GM23338 (cell line): ENCODE results near the gene MEGF10. TPM values are rescaled to one million over a fixed set of nuclear protein-coding genes. Genes with fewer than 3 reads are reported as not detected.

Source experiments
- ATAC-seq: fragments of 200-7000 bp; cut with Tn5 transposase; 3 replicates; pipeline ENCODE4 v1.9.1; 2020
- DNase-seq: peaks from one replicate; pipeline ENCODE4 v3.0.0-alpha.2; 2015; ENCODE audit warnings: low spot score
- H2AFZ ChIP-seq: fragments of 200-600 bp; sonication (generic); 2 replicates; pipeline ENCODE4 v1.8.0; 2016; ENCODE audit warnings: antibody characterized with exemption, mild to moderate bottlenecking, moderate library complexity
- H3F3A ChIP-seq: fragments of 200-600 bp; sonication (generic); replicated peaks from 2 replicates; pipeline ENCODE4 v1.8.0; 2017; ENCODE audit warnings: antibody characterized with exemption, mixed run types, low read depth
- H3K27ac ChIP-seq: fragments of 200-600 bp; sonication (generic); 2 replicates; pipeline ENCODE4 v1.6.1; 2016; ENCODE audit warnings: low read depth
- H3K27me3 ChIP-seq: fragments of 200-600 bp; sonication (generic); 2 replicates; pipeline ENCODE4 v1.8.0; 2016; ENCODE audit warnings: mild to moderate bottlenecking, mixed run types, moderate library complexity; ENCODE audit not compliant: insufficient read depth
- H3K36me3 ChIP-seq: fragments of 200-600 bp; sonication (generic); 2 replicates; pipeline ENCODE4 v1.8.0; 2016; ENCODE audit warnings: mild to moderate bottlenecking; ENCODE audit not compliant: insufficient read depth
- H3K4me1 ChIP-seq: fragments of 200-600 bp; sonication (generic); 2 replicates; pipeline ENCODE4 v1.8.0; 2016; ENCODE audit warnings: mild to moderate bottlenecking, moderate library complexity; ENCODE audit not compliant: insufficient read depth
- H3K4me2 ChIP-seq: fragments of 200-600 bp; sonication (generic); 2 replicates; pipeline ENCODE4 v1.7.1; 2017; ENCODE audit warnings: mixed run types
- H3K4me3 ChIP-seq: fragments of 200-600 bp; sonication (generic); 2 replicates; pipeline ENCODE4 v1.6.1; 2016; ENCODE audit warnings: mixed run types
- H3K79me2 ChIP-seq: fragments of 200-600 bp; sonication (generic); replicated peaks from 2 replicates; pipeline ENCODE4 v1.8.0; 2017; ENCODE audit warnings: mild to moderate bottlenecking; ENCODE audit not compliant: insufficient read depth
- H3K9me2 ChIP-seq: fragments of 200-600 bp; sonication (generic); 2 replicates; pipeline ENCODE4 v1.8.0; 2017; ENCODE audit not compliant: insufficient read depth
- H4K20me1 ChIP-seq: fragments of 200-600 bp; sonication (generic); replicated peaks from 2 replicates; pipeline ENCODE4 v1.8.0; 2017; ENCODE audit warnings: mild to moderate bottlenecking; ENCODE audit not compliant: insufficient read depth
- H3K27ac Mint-ChIP-seq: 2 replicates; pipeline ENCODE4 v1.8.0; 2020; ENCODE audit warnings: inconsistent platforms, mild to moderate bottlenecking, moderate library complexity, mixed read lengths
- H3K27me3 Mint-ChIP-seq: 3 replicates; pipeline ENCODE4 v1.8.0; 2022; ENCODE audit warnings: low read depth, mild to moderate bottlenecking, moderate library complexity, mixed read lengths, inconsistent platforms; ENCODE audit not compliant: insufficient read depth, poor library complexity
- H3K36me3 Mint-ChIP-seq: 3 replicates; pipeline ENCODE4 v1.8.0; 2021; ENCODE audit warnings: low read depth, mild to moderate bottlenecking, inconsistent platforms, moderate library complexity, mixed read lengths
- H3K4me1 Mint-ChIP-seq: 3 replicates; pipeline ENCODE4 v1.8.0; 2020; ENCODE audit warnings: mild to moderate bottlenecking, inconsistent platforms, mixed read lengths
- H3K4me3 Mint-ChIP-seq: 3 replicates; pipeline ENCODE4 v1.8.0; 2021; ENCODE audit warnings: moderate library complexity, mild to moderate bottlenecking, inconsistent platforms, mixed read lengths
- H3K9me3 Mint-ChIP-seq: 3 replicates; pipeline ENCODE4 v1.8.0; 2020; ENCODE audit warnings: moderate library complexity, mild to moderate bottlenecking, inconsistent platforms, mixed read lengths
- ETS1 ChIP-seq: IDR thresholded peaks from 2 replicates; pipeline ENCODE4 v1.6.1; 2016; ENCODE audit warnings: antibody characterized with exemption
- EZH2 ChIP-seq: fragments of 200-600 bp; sonication (generic); IDR thresholded peaks from one replicate; pipeline ENCODE4 v1.8.0; 2017; ENCODE audit warnings: antibody characterized with exemption, mild to moderate bottlenecking, low read depth; ENCODE audit not compliant: unreplicated experiment
- STAT1 ChIP-seq: IDR thresholded peaks from one replicate; pipeline ENCODE4 v1.6.1; 2016; ENCODE audit warnings: antibody characterized with exemption; ENCODE audit not compliant: unreplicated experiment
- ZNF114 ChIP-seq: fragments of 250-450 bp; sonication (Bioruptor Pico); IDR thresholded peaks from 2 replicates; pipeline ENCODE4 v1.5.0; 2020; ENCODE audit warnings: mild to moderate bottlenecking, moderate library complexity
- polyA plus RNA-seq: library from polyadenylated mRNA; unstranded; fragments of >200 nt; fragmentation: Nextera tagmentation; extraction: Ambion mirVana; gene quantifications from 2 replicates; pipeline ENCODE4 v1.2.1, GENCODE V29; 2016
- total RNA-seq: library from RNA; depleted of rRNA; stranded (reverse); fragments of >200 nt; shearing (Covaris generic); gene quantifications from 2 replicates; pipeline ENCODE4 v1.2.3, GENCODE V29; 2014
- TF ChIP-seq, protein P1 (sequence below): fragments of 250-450 bp; sonication (Bioruptor Pico); IDR thresholded peaks from 2 replicates; pipeline ENCODE4 v1.5.0; 2020; ENCODE audit warnings: mild to moderate bottlenecking, moderate library complexity

The MEGF10 gene
- total and polyA plus RNA-seq, 2 experiments from 2014 or later: 4.5 to 28.3 TPM

GRCh38 chr5:127320032-127320965 lies 29.7 kb downstream of the MEGF10 start:
- no peaks in the 10 kb centered on the region for H3K27me3 Mint-ChIP-seq
- Histone ChIP-seq H3K4me3 (no peak overlapping the region), H3F3A (no peaks in the 10 kb centered on the region), H3K4me2 (peak overlapping the region; percentile 12), H2AFZ (no peak overlapping the region), H3K36me3 (no peaks in the 10 kb centered on the region), H3K27me3 (no peaks in the 10 kb centered on the region), H3K79me2 (peaks cover 64% of the 10 kb centered on the region), H3K4me1 (peaks cover 45% of the 10 kb centered on the region), H4K20me1 (no peaks in the 10 kb centered on the region), H3K9me2 (no peaks in the 10 kb centered on the region), H3K27ac (peak overlapping the region; percentile 35)
- ATAC-seq: peak; percentile 39; the same call in 2 of the 3 replicates
- H3K4me1 Mint-ChIP-seq: peaks cover 52% of the 10 kb centered on the region
- H3K4me3 Mint-ChIP-seq: no peak overlapping the region
- DNase-seq: peak; percentile 38
- peak overlapping the region; percentile 73 for H3K27ac Mint-ChIP-seq
- no peak for TF ChIP-seq EZH2
- no peak for TF ChIP-seq STAT1
- TF ChIP-seq, protein P1, sequence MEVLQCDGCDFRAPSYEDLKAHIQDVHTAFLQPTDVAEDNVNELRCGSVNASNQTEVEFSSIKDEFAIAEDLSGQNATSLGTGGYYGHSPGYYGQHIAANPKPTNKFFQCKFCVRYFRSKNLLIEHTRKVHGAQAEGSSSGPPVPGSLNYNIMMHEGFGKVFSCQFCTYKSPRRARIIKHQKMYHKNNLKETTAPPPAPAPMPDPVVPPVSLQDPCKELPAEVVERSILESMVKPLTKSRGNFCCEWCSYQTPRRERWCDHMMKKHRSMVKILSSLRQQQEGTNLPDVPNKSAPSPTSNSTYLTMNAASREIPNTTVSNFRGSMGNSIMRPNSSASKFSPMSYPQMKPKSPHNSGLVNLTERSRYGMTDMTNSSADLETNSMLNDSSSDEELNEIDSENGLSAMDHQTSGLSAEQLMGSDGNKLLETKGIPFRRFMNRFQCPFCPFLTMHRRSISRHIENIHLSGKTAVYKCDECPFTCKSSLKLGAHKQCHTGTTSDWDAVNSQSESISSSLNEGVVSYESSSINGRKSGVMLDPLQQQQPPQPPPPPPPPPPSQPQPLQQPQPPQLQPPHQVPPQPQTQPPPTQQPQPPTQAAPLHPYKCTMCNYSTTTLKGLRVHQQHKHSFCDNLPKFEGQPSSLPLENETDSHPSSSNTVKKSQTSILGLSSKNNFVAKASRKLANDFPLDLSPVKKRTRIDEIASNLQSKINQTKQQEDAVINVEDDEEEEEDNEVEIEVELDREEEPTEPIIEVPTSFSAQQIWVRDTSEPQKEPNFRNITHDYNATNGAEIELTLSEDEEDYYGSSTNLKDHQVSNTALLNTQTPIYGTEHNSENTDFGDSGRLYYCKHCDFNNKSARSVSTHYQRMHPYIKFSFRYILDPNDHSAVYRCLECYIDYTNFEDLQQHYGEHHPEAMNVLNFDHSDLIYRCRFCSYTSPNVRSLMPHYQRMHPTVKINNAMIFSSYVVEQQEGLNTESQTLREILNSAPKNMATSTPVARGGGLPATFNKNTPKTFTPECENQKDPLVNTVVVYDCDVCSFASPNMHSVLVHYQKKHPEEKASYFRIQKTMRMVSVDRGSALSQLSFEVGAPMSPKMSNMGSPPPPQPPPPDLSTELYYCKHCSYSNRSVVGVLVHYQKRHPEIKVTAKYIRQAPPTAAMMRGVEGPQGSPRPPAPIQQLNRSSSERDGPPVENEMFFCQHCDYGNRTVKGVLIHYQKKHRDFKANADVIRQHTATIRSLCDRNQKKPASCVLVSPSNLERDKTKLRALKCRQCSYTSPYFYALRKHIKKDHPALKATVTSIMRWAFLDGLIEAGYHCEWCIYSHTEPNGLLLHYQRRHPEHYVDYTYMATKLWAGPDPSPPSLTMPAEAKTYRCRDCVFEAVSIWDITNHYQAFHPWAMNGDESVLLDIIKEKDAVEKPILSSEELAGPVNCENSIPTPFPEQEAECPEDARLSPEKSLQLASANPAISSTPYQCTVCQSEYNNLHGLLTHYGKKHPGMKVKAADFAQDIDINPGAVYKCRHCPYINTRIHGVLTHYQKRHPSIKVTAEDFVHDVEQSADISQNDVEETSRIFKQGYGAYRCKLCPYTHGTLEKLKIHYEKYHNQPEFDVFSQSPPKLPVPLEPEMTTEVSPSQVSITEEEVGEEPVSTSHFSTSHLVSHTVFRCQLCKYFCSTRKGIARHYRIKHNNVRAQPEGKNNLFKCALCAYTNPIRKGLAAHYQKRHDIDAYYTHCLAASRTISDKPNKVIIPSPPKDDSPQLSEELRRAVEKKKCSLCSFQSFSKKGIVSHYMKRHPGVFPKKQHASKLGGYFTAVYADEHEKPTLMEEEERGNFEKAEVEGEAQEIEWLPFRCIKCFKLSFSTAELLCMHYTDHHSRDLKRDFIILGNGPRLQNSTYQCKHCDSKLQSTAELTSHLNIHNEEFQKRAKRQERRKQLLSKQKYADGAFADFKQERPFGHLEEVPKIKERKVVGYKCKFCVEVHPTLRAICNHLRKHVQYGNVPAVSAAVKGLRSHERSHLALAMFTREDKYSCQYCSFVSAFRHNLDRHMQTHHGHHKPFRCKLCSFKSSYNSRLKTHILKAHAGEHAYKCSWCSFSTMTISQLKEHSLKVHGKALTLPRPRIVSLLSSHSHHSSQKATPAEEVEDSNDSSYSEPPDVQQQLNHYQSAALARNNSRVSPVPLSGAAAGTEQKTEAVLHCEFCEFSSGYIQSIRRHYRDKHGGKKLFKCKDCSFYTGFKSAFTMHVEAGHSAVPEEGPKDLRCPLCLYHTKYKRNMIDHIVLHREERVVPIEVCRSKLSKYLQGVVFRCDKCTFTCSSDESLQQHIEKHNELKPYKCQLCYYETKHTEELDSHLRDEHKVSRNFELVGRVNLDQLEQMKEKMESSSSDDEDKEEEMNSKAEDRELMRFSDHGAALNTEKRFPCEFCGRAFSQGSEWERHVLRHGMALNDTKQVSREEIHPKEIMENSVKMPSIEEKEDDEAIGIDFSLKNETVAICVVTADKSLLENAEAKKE (CRISPR knock-in tag): no peak
- no peaks in the 10 kb centered on the region for H3K9me3 Mint-ChIP-seq
- peaks cover 12% of the 10 kb centered on the region; the same call in 2 of the 3 replicates for H3K36me3 Mint-ChIP-seq

GRCh38 chr5:127321465-127321864 lies 30.9 kb downstream of the MEGF10 start:
- ATAC-seq: no peak
- H3K27me3 Mint-ChIP-seq: no peaks in the 10 kb centered on the region
- H3K4me2 ChIP-seq: peak overlapping the region; percentile 12; the same call in 1 of the 2 replicates

More at GRCh38 chr5:127321465-127321864, 30.9 kb downstream of the MEGF10 start:
- TF ChIP-seq ZNF114 (CRISPR knock-in tag): no peak
- no peak for TF ChIP-seq ETS1
- Histone ChIP-seq H3F3A (no peaks in the 10 kb centered on the region; the same call in 1 of the 2 replicates), H3K79me2 (peaks cover 60% of the 10 kb centered on the region), H3K27me3 (no peaks in the 10 kb centered on the region), H3K9me2 (no peaks in the 10 kb centered on the region), H3K4me3 (no peak overlapping the region), H3K36me3 (no peaks in the 10 kb centered on the region), H4K20me1 (no peaks in the 10 kb centered on the region), H3K27ac (peak overlapping the region; percentile 35), H3K4me1 (peaks cover 55% of the 10 kb centered on the region), H2AFZ (no peak overlapping the region)
- DNase-seq: no peak
- H3K9me3 Mint-ChIP-seq: no peaks in the 10 kb centered on the region
- H3K36me3 Mint-ChIP-seq: peaks cover 12% of the 10 kb centered on the region; the same call in 2 of the 3 replicates
- peak overlapping the region; percentile 32; the same call in 1 of the 2 replicates for H3K27ac Mint-ChIP-seq
- H3K4me3 Mint-ChIP-seq: no peak overlapping the region
- peaks cover 59% of the 10 kb centered on the region for H3K4me1 Mint-ChIP-seq
